HEK293 (cell line): ENCODE data around the gene VAT1L.

Experiments
- KLF16 ChIP-seq: fragments of 450-650 bp; formaldehyde crosslinking; IDR thresholded peaks from 2 replicates; pipeline ENCODE4 v1.5.1; 2017; ENCODE audit warnings: missing biosample characterization, missing genetic modification characterization
- ZBTB21 ChIP-seq: fragments of 450-650 bp; formaldehyde crosslinking; IDR thresholded peaks from 2 replicates; pipeline ENCODE4 v1.5.1; 2017; ENCODE audit warnings: missing biosample characterization, missing genetic modification characterization
- ZNF341 ChIP-seq: fragments of 450-650 bp; formaldehyde crosslinking; IDR thresholded peaks from 2 replicates; pipeline ENCODE4; 2016; ENCODE audit warnings: low read depth, missing biosample characterization, missing genetic modification characterization
- ZSCAN16 ChIP-seq: fragments of 450-650 bp; formaldehyde crosslinking; IDR thresholded peaks from 2 replicates; pipeline ENCODE4 v1.5.1; 2016; ENCODE audit warnings: missing biosample characterization, missing genetic modification characterization
- TF ChIP-seq, protein P1 (sequence below): fragments of 450-650 bp; formaldehyde crosslinking; IDR thresholded peaks from 2 replicates; pipeline ENCODE4 v1.5.1; 2016; ENCODE audit warnings: missing biosample characterization, missing genetic modification characterization
- TF ChIP-seq, protein P2 (sequence below): fragments of 450-650 bp; formaldehyde crosslinking; IDR thresholded peaks from 2 replicates; pipeline ENCODE4 v1.5.1; 2016; ENCODE audit warnings: missing biosample characterization, missing genetic modification characterization
- TF ChIP-seq, protein P3 (sequence below): fragments of 450-650 bp; formaldehyde crosslinking; IDR thresholded peaks from 2 replicates; pipeline ENCODE4 v1.5.1; 2016; ENCODE audit warnings: missing biosample characterization, missing genetic modification characterization

DNA sequence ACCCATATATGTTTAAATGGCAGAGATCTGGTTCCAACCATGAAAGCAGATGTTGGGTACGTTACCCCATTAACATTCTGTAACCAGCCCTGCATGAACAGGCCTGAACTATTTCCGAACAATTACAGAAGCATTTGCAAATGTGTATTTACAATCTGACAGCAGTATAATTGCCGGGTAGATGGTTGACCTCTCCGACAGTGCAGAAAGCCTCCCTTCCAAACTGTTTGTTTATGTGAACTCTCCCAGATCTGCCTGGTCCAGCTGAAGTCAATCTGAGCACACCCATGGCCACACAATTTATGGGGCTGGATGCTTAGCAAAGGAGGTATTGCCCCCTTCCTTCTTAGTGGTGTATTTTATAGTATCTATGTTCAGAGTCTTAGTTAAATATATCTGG, 44.2 kb upstream of the VAT1L start:
- TF ChIP-seq, protein P1, sequence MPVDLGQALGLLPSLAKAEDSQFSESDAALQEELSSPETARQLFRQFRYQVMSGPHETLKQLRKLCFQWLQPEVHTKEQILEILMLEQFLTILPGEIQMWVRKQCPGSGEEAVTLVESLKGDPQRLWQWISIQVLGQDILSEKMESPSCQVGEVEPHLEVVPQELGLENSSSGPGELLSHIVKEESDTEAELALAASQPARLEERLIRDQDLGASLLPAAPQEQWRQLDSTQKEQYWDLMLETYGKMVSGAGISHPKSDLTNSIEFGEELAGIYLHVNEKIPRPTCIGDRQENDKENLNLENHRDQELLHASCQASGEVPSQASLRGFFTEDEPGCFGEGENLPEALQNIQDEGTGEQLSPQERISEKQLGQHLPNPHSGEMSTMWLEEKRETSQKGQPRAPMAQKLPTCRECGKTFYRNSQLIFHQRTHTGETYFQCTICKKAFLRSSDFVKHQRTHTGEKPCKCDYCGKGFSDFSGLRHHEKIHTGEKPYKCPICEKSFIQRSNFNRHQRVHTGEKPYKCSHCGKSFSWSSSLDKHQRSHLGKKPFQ (tag by site-specific recombination): no peak
- TF ChIP-seq, protein P2, sequence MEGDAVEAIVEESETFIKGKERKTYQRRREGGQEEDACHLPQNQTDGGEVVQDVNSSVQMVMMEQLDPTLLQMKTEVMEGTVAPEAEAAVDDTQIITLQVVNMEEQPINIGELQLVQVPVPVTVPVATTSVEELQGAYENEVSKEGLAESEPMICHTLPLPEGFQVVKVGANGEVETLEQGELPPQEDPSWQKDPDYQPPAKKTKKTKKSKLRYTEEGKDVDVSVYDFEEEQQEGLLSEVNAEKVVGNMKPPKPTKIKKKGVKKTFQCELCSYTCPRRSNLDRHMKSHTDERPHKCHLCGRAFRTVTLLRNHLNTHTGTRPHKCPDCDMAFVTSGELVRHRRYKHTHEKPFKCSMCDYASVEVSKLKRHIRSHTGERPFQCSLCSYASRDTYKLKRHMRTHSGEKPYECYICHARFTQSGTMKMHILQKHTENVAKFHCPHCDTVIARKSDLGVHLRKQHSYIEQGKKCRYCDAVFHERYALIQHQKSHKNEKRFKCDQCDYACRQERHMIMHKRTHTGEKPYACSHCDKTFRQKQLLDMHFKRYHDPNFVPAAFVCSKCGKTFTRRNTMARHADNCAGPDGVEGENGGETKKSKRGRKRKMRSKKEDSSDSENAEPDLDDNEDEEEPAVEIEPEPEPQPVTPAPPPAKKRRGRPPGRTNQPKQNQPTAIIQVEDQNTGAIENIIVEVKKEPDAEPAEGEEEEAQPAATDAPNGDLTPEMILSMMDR (tag by site-specific recombination): no peak
- TF ChIP-seq, protein P3, sequence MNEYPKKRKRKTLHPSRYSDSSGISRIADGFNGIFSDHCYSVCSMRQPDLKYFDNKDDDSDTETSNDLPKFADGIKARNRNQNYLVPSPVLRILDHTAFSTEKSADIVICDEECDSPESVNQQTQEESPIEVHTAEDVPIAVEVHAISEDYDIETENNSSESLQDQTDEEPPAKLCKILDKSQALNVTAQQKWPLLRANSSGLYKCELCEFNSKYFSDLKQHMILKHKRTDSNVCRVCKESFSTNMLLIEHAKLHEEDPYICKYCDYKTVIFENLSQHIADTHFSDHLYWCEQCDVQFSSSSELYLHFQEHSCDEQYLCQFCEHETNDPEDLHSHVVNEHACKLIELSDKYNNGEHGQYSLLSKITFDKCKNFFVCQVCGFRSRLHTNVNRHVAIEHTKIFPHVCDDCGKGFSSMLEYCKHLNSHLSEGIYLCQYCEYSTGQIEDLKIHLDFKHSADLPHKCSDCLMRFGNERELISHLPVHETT (tag by site-specific recombination): no peak
- TF ChIP-seq KLF16 (tag by site-specific recombination): no peak
- TF ChIP-seq ZBTB21 (tag by site-specific recombination): no peak
- no peak for TF ChIP-seq ZSCAN16 (tag by site-specific recombination)
- TF ChIP-seq ZNF341 (tag by site-specific recombination): no peak
